HG02981 (cell line): ENCODE results near the gene RGS9BP.
"Not testable (repeated sequence)": the region's sequence is repeated elsewhere in the genome, so short reads cannot be mapped to it uniquely, and the experiment has no call there.

ENCODE experiments used
- ATAC-seq: cut with Tn5 transposase; IDR thresholded peaks from one replicate; pipeline ENCODE4 v1.9.1; 2021; ENCODE audit warnings: mild to moderate bottlenecking, moderate library complexity; ENCODE audit not compliant: unreplicated experiment

RGS9BP gene

DNA sequence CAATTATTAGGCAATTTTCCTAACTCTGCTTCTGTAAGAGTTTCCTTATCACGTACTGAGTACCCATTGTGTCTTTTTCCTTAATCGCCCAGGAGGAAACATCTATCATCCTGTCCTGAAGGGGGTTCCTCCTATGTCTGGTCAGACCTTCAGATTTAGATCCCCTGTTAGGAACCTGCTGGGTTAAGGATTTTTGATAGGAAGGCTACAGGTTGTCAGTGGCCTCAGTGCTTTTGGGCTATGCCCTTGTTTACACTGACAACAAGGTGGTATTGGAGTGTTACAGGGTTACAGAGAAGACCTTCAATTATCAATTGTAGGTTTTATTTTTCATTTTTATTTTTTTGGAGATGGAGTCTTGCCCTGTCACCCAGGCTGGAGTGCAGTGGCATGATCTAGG is 19.2 kb downstream of the RGS9BP start:
- not testable (repeated sequence) for ATAC-seq

DNA sequence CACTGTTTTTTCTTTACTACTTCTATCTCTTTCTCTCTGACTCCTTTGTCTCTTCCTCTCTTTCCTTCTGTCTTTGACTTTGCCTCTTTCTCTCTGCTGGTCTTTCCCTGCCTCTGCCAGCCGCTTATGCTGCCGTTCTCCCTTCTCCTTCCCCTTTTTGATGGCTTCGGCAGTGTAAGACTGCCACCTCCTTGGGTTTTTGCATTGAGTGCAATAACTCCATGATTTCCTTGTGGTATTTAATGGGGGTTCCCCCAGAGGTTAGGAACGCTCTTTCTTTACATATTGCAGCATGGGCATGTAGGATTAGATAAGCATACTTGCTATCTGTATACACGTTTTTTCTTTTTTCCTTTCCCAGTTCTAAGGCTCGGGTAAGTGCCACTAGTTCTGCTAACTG is 19.9 kb downstream of the RGS9BP start:
- ATAC-seq: not testable (repeated sequence)

DNA sequence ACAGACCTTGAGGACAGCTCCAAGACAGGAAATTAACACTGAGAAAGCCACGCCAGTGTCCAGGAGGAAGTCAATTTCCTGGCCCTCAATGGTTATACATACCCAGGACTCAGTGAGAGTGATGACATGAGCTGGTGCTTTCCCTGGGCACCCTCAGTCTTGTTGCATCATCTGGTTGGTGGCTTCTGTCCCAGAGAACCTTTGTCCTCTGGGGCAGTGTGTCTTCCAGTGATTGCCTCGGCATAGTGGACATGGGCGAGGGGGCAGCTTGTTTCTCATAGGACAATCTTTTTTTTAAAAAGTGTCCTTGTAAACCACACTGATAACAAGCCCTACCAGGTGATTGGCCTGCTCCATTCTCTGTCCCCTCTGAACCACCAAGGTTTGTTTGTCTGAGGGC is 21.1 kb downstream of the RGS9BP start:
- ATAC-seq: not testable (repeated sequence)

DNA sequence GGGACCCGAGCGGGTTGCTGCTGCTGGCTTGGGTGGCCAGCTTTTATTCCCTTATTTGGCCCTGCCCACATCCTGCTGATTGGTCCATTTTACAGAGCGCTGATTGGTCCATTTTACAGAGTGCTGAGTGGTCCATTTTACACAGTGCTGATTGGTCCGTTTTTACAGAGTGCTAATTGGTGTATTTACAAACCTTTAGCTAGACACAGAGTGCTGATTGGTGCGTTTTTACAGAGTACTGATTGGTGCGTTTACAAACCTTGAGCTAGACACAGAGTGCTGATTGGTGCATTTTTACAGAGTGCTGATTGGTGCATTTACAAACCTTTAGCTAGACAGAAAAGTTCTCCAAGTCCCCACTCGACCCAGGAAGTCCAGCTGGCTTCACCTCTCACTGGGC is 24.5 kb downstream of the RGS9BP start:
- ATAC-seq: not testable (repeated sequence)

DNA sequence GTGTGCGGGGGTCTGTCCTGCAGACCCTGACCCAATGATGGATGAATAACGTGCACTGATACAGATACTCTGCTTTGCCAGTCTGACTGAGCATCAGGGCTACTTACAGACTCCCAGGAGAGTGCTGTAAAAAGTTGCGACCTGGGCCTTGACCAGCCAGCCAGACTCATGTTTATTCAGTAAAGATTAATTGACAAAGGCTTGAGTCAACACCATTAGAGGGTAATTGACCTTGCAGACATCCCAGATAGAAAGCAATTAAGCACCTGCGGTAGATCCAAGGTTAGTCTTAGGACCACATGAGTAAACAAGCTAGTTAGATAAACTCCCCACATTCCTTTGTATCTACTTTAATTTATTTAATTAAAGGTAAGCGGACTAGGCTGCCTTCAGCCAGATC is 26.4 kb downstream of the RGS9BP start:
- ATAC-seq: no peak

DNA sequence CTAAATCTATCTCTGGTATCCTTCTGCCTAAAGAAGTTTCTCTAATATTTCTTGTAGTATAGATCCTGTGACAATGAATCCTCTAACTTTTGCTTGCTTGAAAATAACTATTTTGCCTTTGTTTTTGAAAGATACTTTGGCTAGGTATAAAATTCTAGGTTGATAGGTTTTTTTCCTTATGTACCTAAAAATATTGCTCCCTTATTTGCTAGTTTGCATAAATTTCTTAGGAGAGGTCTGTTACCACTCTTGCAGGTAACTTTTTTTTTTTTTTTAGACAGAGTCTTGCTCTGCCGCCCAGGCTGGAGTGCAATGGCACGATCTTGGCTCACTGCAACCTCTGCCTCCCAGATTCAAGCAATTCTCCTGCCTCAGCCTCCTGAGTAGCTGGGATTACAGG is 28.4 kb downstream of the RGS9BP start:
- ATAC-seq: not testable (repeated sequence)

DNA sequence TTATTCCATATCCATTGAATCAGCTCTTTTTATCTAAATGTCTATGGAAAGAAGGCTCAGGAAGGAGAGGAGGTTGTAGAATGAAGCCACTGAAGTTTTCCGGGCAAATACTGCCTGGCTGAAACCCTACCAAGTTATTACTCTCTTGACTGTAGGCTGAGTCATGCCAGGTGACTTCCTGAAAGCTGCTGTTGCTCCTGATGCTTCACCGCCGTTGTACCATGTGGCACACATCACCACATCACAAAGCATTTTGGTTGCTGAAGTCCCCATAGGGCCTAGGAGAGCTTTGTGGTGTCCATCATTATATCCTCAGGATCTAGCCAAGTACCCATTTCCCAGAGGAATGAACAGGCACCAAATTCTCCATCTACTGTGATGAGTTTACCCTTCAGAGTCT is 32.8 kb downstream of the RGS9BP start:
- no peak for ATAC-seq

DNA sequence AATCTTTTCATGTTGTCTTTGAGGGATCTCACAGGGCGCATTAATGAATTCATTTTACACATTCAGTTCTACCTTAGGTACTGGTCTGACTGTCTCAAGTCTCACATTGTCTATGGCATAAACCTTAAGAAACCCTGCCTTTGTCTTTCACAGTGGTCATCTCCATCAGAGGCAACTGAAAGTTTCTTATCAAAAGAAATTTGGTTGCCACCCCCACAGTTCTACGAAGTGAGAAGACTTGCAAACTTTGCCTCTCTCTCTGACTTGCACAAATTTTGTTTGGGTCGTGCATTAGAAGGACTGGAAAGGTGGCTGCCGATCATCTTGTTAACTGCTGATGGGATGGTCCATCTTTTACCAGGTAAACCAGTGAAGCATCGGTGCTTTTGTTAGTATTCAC is 33.4 kb downstream of the RGS9BP start:
- no peak for ATAC-seq

DNA sequence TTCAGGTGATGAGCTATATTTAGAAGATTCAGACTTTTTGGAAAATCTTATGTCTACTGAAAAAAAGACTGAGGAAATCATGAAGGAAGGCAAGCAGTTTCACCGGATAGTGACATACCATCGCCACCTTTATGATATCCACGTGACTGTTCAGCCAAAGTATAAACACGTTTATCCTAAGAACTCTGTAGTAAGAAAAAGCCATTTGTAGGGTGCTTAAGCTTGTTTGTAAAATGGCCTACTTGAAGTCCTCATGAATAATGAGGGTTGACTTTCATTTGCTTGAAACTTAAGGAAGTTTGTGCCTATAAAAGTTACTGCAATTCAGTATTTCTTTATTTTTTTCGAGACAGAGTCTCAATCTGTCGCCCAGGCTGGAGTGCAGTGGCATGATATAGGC is 36.1 kb downstream of the RGS9BP start:
- no peak for ATAC-seq

DNA sequence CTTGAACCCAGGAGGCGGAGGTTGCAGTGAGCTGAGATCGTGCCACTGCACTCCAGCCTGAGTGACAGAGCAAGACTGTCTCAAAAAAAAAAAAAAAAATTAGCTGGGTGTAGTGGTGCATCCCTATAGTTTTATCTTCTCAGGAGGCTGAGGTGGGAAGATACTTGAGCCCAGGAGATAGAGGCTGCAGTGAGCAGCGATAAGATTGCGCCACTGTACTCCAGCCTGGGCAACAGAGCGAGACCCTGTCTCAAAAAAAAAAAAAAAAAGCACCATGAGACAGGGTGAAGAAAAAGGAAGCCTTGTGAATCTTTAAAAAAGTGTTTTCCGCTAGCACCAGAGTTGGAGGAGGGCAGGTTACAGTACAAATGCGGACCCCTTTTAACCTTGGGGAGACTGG is 40.6 kb downstream of the RGS9BP start:
- ATAC-seq: not testable (repeated sequence)

DNA sequence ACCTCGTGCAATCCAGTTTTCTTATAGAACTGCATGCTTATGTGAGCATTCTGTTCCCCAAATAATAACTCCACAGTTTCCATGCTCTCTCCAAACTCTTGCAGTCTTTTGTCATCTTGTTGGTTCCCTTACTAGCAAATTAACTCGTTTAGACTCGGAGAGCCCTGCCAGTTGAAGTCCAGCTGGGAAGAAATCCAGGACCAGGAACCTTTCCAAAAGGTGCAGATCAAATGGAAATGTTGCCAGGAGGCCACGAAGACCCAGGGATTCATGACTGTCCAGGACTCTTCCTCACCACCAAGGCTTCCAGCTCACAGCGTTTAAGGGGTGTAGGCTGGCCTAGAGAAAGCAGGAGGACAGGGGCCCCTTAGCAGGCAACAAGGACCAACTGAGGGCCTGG is 41.8 kb downstream of the RGS9BP start:
- ATAC-seq: no peak

DNA sequence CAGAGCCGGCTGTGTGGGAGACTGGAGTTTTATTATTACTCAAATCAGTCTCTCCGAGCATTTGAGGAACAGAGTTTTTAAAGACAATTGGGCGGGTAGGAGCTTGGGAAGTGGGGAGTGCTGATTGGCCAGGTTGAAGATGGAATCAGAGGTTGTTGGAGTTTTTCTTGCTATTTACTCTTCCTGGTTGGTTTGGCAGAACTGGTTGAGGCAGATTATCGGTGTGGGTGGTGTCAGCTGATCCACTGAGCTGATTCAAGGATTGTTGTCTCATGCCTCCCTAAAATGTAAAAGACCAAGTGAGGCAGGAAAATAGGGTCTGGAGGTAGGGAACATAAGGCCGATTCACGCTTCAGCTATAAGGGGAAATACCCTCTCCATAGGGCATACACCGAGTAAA is 42.6 kb downstream of the RGS9BP start:
- ATAC-seq: no peak

DNA sequence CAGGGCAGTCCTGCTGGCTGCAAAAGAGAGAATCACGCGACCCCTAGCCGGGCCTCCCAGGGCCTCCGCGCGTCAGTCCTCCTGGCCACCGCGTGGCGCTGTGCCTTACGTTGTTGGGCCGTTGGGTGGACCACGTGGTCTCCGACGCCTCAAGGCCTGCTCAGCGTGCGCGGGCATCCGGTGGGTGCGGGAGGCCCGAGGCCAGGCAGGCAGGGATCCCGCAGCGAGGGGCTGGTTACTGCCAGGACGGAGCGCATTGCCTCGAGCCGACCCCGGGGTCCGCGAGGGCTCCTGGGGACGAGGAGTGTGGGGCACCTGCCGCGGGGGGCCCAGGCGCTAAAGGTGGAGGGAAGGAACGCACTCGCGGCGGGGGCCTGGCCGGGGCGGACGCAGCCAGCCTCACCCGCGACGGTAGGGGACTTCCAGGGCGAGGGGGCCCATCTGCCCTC is 44.0 kb downstream of the RGS9BP start, which contains the start of gene TDRD12:
Gene TDRD12 (plus strand): TSS at position 157 of the 449 bp plus-strand sequence. CDS start 306 bp downstream, outside the sequence.
- ATAC-seq: no peak

DNA sequence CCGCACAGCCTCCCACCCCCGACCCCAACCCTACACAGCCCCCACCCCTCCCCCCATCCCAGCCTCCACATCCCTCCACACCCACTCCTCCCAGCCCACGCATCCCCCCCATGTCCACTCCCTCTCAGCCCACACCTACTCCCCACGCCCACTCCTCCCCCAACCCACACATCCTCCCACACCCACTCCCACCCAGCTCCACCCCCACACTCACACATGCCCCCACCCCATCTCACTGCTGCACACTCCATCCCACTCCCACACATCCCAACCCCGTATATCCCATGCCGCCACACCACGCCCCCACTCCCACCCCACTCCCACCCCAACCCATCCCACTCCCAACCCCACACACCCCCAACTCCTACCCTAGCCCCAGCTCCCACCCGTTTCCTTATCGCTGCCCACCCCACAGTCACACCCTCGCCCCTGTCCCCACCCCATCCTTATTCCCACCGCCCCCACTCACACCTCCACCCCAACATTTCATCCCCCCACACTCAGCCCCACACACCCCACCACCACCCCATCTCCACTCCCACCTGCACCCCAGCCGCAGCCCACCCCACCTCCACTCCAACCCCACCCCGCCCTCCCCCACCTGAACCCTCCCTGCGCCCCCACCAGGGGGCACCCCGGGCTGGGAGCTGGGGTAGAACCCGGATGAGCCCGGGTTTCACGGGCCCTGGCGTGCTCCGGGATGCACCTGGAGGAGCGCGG is 44.7 kb downstream of the RGS9BP start:
- no peak for ATAC-seq

DNA sequence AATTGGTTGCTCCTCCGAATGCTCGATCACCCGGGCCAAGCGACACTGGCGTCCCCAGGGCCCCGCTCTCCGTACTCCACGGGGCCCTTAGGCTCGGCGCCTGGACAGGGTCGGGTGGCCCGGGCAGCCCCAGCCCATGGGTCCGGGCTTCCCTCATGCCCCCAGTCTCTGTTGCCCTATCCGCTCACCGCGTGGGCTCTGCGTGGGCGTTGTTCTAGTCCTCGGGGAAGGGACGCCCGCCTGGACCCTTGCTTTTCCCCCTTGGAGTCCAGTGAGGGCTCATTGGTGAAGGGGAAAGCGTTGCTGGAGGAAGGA is 45.2 kb downstream of the RGS9BP start:
- ATAC-seq: no peak
